ENCODE measurements around the gene PEA15.

PEA15 gene

DNA sequence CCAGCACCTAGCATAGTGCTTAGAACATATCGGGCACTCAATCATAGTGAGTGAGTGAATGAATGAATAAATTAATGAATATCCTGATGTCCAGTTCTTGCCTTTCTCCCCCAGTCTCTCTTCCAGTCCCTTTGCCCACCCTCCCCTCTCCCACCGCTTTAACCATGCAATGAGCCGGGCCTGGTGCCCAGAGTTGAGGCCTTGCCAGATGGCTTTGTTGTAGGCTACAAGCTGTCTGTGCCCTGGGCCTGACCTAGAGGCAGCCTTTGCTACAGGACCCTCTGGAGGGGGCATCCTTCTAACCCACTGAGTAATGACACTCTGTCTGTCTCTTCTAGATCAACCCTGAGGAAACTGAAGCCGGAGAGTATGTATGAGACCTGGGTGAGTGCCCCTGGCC lies 8.0 kb upstream of the PEA15 start:
- Histone ChIP-seq H3K79me2 (ENCODE audit: insufficient read depth, low read length) (no peaks in the 10 kb centered on the region), H3K27ac (ENCODE audit: low read depth, low read length, poor library complexity, severe bottlenecking) (no peak overlapping the region), H3K9me3 (ENCODE audit: low read length) (no peaks in the 10 kb centered on the region), H3K27me3 (ENCODE audit: insufficient read depth, low read length) (no peaks in the 10 kb centered on the region), H2AFZ (ENCODE audit: low read length) (no peak overlapping the region), H3F3A (ENCODE audit: insufficient read depth, low read length) (no peaks in the 10 kb centered on the region), H3K9ac (ENCODE audit: low read length) (no peak overlapping the region), H4K20me1 (ENCODE audit: insufficient read depth, low read length) (no peaks in the 10 kb centered on the region), H3K4me2 (ENCODE audit: low read length) (no peak overlapping the region), H3K4me1 (ENCODE audit: insufficient read depth, low read length, severe bottlenecking) (peaks cover 6% of the 10 kb centered on the region), H3K9me2 (ENCODE audit: low read depth, low read length) (no peaks in the 10 kb centered on the region), H3K36me3 (ENCODE audit: insufficient read depth, low read length) (no peaks in the 10 kb centered on the region), H3K4me3 (ENCODE audit: low read depth, low read length, poor library complexity, severe bottlenecking) (no peak overlapping the region)
- TF ChIP-seq, protein P1, sequence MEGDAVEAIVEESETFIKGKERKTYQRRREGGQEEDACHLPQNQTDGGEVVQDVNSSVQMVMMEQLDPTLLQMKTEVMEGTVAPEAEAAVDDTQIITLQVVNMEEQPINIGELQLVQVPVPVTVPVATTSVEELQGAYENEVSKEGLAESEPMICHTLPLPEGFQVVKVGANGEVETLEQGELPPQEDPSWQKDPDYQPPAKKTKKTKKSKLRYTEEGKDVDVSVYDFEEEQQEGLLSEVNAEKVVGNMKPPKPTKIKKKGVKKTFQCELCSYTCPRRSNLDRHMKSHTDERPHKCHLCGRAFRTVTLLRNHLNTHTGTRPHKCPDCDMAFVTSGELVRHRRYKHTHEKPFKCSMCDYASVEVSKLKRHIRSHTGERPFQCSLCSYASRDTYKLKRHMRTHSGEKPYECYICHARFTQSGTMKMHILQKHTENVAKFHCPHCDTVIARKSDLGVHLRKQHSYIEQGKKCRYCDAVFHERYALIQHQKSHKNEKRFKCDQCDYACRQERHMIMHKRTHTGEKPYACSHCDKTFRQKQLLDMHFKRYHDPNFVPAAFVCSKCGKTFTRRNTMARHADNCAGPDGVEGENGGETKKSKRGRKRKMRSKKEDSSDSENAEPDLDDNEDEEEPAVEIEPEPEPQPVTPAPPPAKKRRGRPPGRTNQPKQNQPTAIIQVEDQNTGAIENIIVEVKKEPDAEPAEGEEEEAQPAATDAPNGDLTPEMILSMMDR (IDR thresholded peaks at IDR 0.05; ENCODE audit: low read length), result no peak
- no peak for TF ChIP-seq EZH2 (IDR thresholded peaks at IDR 0.05; ENCODE audit: borderline replicate concordance, low read length)

GRCh38 chr1:160200786-160201185 lies 4.4 kb upstream of the PEA15 start:
- no peaks in the 10 kb centered on the region for H3K9me3 ChIP-seq (ENCODE audit: low read length)
- no peaks in the 10 kb centered on the region for H3K27me3 ChIP-seq (ENCODE audit: insufficient read depth, low read length)
- TF ChIP-seq, protein P1 (IDR thresholded peaks at IDR 0.05; ENCODE audit: low read length), result no peak
- no peak for TF ChIP-seq EZH2 (IDR thresholded peaks at IDR 0.05; ENCODE audit: borderline replicate concordance, low read length)
- H4K20me1 ChIP-seq (ENCODE audit: insufficient read depth, low read length), result no peaks in the 10 kb centered on the region
- H3K36me3 ChIP-seq (ENCODE audit: insufficient read depth, low read length), result no peaks in the 10 kb centered on the region
- H3K27ac ChIP-seq (ENCODE audit: low read depth, low read length, poor library complexity, severe bottlenecking), result no peak overlapping the region
- no peaks in the 10 kb centered on the region for H3K9me2 ChIP-seq (ENCODE audit: low read depth, low read length)
- H3F3A ChIP-seq (ENCODE audit: insufficient read depth, low read length), result no peaks in the 10 kb centered on the region
- H3K4me2 ChIP-seq (ENCODE audit: low read length), result no peak overlapping the region
- H3K9ac ChIP-seq (ENCODE audit: low read length), result no peak overlapping the region
- H3K4me3 ChIP-seq (ENCODE audit: low read depth, low read length, poor library complexity, severe bottlenecking), result no peak overlapping the region
- H2AFZ ChIP-seq (ENCODE audit: low read length), result no peak overlapping the region
- H3K4me1 ChIP-seq (ENCODE audit: insufficient read depth, low read length, severe bottlenecking), result peaks cover 14% of the 10 kb centered on the region
- H3K79me2 ChIP-seq (ENCODE audit: insufficient read depth, low read length), result no peaks in the 10 kb centered on the region

DNA sequence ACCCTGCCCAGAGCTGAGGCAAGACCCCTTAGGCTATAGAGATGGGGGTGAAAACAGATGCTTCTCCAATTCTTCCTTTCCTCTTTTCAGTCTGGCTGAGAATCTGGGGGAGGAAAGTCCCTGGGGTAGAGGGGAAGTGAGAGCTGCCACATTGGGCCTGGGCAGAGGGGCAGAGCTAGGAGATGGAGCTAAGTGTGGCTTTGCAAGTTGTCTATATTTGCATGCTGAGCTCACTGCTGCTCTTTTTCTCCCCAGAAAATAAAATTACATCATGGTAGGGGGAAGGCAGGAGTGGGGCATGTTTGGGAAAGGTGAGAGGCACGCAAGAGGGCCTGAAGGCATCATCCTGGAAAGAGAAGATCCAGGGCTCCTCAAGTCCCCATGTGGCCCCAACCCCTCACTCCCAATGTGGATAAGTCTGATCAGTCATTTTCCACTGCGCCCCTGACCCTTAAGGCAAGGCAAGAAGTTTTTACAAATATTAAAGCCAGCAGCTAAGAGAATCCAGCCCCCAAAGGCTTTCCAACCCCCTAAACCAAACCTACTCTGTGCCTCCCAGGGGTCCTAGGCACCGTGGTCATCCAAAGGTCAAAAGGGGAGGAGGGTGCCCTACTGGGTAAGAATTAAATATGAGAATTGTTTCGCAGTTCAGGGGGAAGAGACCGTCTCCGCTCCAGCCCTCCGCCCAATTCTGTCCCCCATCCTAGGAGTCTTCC lies 500 bp upstream of the PEA15 start:
- Histone ChIP-seq H3K9ac (ENCODE audit: low read length) (peak overlapping the region; percentile 64), H3K9me3 (ENCODE audit: low read length) (no peaks in the 10 kb centered on the region), H4K20me1 (ENCODE audit: insufficient read depth, low read length) (no peaks in the 10 kb centered on the region), H3K4me2 (ENCODE audit: low read length) (peak overlapping the region; percentile 68), H3K79me2 (ENCODE audit: insufficient read depth, low read length) (no peaks in the 10 kb centered on the region), H2AFZ (ENCODE audit: low read length) (no peak overlapping the region), H3K27me3 (ENCODE audit: insufficient read depth, low read length) (no peaks in the 10 kb centered on the region), H3F3A (ENCODE audit: insufficient read depth, low read length) (no peaks in the 10 kb centered on the region), H3K4me1 (ENCODE audit: insufficient read depth, low read length, severe bottlenecking) (peaks cover 25% of the 10 kb centered on the region), H3K4me3 (ENCODE audit: low read depth, low read length, poor library complexity, severe bottlenecking) (peak overlapping the region; percentile 96), H3K9me2 (ENCODE audit: low read depth, low read length) (no peaks in the 10 kb centered on the region), H3K27ac (ENCODE audit: low read depth, low read length, poor library complexity, severe bottlenecking) (peak overlapping the region; percentile 90), H3K36me3 (ENCODE audit: insufficient read depth, low read length) (peaks cover 12% of the 10 kb centered on the region; the same call in 1 of the 2 replicates)
- TF ChIP-seq EZH2 (IDR thresholded peaks at IDR 0.05; ENCODE audit: borderline replicate concordance, low read length), result no peak
- TF ChIP-seq, protein P1 (IDR thresholded peaks at IDR 0.05; ENCODE audit: low read length), result no peak

Measured in OCI-LY1 (cell line).